HG02970 (cell line): Measurements from ENCODE around the gene HYAL2.

Experiments used
- ATAC-seq: cut with Tn5 transposase; IDR thresholded peaks from one replicate; pipeline ENCODE4 v1.9.1; 2021; ENCODE audit warnings: mild to moderate bottlenecking, moderate library complexity, moderate number of reproducible peaks; ENCODE audit not compliant: unreplicated experiment, low FRiP score

HYAL2 gene

DNA sequence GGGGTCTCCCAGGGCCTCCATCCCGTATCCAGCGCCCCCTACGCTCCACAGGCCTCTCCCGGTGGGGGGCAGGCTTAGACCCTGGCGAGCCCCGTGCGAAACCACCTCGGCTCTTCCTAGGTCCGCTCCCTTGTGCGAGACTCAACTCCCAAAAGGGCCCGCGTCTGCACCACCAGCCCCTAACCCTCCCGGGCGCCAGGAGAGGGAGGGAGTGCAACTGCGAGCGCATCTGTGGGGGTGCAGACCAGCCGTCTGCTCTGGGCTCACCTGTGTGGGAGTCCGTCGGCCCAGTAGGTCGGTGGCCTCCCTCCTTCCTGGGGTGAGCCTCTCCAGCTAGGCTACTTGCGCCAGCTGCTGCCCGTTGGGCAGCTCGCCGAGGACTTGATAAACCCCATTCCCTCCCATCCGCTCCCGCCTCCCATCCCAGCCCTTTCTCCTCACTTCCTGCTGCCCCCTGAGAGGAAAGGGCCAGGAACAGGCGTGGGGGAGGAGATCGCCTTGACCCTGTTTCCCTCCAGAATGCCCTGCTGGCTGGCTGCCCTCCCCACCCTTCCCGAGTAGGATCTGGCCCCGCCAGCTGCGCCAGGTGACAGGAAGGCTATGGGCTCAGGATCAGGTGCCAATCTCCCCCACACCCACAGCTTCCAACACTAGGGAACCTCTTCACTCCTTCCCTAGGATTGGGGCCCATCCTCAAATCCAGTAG lies at the start of gene HYAL2:
HYAL2 (minus strand) TSS at position 360 of the 706 bp plus-strand sequence. CDS start 2,256 bp downstream, outside the sequence.
- ATAC-seq, result no peak

DNA sequence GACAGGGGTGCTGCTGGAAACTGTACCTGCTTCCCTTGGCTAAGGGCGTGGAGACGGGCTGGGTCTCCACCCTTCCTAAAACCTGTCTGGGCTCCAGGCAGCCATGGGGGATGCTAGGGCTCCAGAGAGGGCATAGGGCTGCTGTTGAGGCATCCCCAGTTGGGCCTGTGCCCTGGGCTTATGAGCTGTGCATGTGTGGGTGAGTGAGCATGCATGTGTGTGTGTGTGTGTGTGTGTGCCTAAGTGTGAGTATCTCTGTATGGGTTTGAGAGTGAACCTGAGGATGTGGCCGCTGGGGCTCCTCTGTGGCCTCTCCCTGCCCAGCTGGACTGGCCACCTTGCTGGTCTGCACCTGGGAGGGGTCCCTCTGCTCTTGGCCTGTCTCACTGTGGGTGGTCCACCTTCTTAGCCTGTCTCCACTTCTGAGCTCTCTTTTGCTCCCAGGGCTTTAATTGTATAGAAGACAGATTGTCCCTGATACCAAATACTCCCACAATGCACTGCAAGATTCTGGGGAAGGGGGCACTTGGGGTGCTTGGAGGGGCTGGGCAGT lies 48.7 kb upstream of the HYAL2 start:
- no peak for ATAC-seq

DNA sequence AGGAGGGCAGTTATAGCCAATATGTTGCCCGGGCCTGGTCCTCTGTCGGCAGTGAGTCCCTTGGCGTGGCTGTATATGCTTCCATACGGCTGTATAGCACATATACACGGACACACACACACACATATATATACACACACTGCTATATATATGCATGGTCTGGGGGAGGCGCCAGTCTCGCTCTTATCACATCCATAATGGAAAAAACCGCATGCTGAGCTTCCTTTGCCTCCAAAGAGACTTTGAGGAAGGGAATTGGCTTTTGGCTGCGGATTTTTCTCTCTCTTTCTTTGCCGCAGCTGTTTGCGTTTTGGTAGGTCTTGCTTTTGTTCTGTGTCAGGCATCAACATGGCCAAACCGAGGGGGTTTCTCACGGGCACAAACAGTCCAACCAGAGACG lies 48.0 kb upstream of the HYAL2 start:
- ATAC-seq, result no peak

- no peak for ATAC-seq
These were observed 46.6 kb upstream of the HYAL2 start for GRCh38 chr3:50369012-50369670.

DNA sequence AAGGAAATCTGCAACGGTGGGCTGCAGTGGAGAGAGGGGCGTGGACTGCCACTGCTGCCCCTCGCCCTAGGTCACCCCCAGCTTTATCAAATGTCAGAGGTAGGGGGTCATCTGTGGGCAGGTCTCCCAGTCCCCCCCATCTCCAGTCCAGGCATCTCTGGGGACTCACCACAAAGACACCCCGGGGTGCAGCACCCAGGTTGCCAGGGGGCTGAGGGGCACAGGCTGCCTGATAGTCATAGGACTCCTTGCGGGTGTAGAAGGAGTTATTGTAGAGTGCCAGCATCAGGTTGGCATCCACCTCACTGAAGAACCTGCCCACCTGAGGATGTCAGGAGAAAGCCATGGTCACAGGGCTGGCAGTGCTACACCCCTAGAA lies 43.3 kb upstream of the HYAL2 start:
- ATAC-seq, result no peak

DNA sequence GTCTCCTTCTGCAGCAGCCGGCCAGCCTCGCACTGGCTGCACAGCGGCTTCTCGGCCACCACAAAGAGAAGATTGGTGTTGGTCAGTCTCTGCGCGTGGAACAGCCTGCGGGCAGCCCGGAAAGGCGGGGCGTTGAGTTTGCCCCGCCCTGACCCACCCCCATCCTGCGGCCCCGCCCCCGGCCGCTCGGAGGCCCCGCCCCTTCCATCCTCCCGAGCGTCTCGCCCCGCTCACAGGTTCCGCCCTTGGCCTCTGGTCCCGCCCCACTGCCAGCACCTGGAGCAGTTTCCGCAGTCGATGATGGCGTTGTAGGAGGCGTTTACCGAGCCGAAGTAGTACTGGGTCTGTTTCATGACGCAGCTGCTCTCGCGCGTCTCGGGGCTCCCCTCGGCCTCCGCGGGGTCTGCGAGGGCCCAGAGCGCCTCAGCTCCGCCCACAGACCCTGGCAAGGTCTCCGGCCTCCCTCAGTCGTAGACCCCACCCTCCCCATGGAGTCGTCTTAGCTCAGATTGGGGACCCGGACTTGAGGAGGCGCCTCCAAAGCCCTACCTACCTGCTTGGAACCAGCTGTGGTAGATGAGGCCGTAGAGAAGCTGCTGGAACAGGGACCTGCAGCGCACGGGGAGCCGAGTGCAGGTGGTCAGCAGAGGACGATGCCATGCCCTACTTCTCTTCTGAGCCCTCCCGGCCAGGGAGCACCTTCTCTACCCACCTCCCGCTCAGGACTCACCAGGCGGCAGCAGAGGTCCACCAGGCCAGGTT lies 42.7 kb upstream of the HYAL2 start:
- ATAC-seq, result peak; percentile 71

DNA sequence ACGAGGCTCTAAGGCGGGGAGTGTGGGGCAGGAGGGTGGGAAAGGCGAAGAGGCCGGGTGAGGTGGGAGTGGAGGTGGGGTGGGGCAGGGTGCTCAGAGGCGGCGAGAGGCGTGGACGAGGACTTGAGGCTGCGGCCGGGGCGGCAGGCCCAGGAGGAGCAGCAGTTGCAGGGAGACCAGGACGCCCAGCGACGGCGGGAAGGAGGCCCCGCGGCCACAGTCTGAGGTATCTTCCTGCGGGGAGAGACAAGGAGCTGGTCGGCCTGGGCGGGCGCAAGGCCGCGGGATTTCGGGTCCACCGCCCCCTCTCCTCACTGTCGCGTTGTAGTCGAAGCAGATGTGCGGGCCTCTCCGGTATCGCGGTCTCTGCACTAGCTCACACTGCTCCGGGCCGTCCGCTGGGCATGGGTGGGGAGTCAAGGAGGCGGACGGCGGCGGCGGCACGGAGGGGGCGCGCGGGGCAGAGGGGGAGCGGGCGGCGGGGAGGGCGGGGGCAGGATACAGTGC lies 42.1 kb upstream of the HYAL2 start:
- ATAC-seq, result no peak

DNA sequence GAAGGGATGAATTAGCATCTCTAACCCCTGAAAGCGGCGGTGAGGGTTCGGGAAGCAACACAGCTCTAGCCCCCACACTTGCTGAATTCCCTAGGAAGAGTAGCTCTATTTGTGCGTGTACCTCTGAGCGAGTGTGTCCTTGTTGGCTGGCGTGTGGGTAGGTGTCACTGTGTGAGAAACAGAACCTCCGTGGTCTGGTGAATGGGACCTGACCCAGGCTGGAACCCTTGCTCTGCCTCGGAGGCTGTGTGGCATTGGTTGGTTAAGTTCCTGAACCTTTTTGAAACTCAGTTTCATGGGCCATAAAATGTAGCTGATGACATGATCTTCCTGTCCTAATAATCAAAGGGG lies 37.2 kb upstream of the HYAL2 start:
- ATAC-seq, result no peak

DNA sequence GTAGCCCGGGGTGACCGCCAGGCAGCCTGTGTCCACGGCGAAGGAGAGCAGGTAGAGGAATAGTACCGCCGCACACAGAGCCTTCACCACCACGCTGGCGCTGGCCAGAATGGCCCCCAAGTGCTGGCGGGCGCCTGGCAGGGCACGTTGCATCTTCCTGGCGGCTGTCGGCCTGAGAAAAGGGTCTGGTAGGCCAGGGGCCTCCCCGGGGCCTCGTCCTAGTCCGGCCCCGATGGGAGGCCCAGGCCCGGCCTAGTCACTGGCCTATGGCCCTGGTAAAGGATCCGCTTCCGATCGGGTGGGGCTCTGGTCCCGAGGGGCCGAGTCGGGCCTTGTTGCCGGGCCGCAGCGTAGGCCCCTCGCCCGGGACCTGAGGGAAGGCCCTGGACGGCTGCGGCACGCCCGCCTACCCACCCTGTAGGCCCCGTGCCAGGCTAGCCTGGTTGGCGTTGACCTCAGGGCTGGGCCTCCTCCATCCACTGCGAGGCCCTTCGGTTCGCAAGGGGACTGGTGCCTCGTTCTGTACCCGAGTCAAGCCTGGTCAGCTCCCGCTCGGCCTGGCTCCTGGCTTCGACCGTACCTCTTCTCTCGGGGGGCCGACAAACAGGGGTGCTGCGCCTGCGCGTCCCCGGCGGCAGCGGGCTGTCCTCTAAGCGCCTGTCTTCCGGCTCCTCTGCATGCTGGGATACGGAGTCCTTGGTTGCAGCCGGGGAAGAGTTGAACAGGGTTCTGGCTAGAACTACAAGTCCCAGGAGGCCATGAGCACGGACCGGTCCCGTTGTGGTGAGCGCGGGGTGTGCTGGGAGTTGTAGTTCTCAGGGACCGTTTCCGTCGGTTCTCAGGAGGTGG lies 36.6 kb upstream of the HYAL2 start, which contains the start of gene TMEM115:
TMEM115 (minus strand) TSS at position 611 of the 849 bp plus-strand sequence; CDS start at position 153, 458 bp downstream.
- peak; percentile 95 for ATAC-seq

DNA sequence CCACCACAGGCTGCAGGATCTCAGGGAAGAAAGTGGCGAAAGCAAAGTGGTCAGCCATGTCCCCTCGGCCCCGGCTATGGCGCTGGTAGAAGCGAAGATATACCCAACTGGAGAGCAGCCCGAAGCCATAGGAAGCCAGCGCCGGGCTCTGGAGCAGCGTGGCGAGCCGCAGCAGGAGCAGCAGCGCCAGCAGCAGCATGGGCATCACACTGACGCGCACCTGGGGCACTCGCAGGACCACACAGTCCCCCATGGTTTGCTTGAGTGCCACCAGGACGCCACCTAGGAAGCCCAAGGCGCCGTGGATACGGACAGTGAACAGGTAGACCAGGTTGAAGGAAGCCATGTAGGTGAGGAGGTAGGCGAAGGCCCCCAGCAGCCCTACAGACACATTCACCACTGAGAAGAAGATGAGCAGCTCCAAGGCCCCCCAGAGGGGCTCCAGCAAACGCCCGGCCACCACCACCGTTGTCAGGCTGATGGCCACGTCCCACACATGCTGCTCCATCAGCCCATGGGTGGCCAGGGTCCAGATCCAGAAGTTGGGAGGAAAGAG lies 35.9 kb upstream of the HYAL2 start:
- no peak for ATAC-seq

GRCh38 chr3:50357481-50357880 lies 34.9 kb upstream of the HYAL2 start:
- ATAC-seq, result no peak

DNA sequence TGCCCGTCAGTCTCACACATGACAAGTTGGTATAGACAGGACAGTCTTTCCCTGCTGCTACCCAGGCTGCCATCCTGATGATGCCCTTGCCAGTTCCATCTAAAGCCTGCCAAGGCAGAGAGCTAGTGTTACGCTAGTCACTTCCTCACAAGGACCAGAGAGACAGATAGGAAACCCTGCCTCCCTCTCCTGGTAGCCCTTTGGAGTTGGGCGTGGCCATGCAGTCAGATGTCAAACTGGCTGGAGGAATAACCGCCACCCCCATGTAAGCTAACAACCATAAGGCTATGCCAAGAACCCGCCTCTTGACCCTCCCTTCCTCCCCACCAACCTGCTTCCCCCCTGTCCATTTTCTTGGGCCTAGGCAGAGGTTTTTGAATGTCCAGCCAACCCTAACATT lies 34.0 kb upstream of the HYAL2 start:
- ATAC-seq, result no peak

- ATAC-seq, result no peak
These were observed 33.4 kb upstream of the HYAL2 start for GRCh38 chr3:50355829-50356552.

DNA sequence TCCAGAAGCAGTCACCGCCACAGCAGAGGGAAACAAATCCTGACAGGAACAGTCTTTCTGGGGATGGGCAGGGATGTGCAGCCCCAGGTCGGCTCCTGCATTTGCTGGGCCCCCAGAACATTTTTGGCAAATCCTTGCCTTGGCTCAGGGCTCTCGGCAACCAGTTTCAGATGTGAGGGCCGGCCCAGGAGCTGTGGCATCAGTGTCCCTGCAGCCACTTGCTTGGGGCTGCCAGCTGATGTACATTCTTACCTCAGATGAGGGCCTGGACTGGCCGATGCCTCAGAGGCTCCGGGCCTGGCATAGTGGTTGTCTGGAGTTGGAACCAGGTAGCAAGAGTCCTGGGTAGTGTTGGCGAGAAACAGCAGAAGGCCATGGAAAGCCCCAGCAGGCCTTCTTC lies 32.3 kb upstream of the HYAL2 start:
- ATAC-seq, result no peak

GRCh38 chr3:50354186-50354764 lies 31.7 kb upstream of the HYAL2 start:
- ATAC-seq, result no peak

DNA sequence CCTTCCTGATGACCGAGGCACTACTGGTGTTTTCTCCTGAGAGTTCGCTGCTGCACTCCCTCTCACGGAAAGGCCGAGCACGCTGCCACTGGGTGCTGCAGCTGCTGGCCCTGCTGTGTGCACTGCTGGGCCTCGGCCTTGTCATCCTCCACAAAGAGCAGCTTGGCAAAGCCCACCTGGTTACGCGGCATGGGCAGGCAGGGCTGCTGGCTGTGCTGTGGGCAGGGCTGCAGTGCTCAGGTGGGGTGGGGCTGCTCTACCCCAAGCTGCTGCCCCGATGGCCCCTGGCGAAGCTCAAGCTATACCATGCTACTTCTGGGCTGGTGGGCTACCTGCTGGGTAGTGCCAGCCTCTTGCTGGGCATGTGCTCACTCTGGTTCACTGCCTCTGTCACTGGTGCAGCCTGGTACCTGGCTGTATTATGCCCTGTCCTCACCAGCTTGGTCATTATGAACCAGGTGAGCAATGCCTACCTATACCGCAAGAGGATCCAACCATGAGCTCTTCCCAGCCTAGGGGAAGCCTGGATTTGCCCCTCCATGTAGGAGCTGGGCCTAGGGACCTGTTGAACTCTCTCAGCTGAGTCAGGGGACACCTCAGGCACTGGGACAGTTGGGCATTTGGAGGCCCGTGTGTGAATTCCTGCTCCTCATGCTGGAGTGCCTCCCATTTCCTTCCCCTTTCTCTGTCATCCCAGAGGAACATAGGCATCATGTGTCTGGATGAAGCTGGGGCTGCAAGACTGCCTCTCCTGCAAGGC lies 30.9 kb upstream of the HYAL2 start:
- no peak for ATAC-seq

DNA sequence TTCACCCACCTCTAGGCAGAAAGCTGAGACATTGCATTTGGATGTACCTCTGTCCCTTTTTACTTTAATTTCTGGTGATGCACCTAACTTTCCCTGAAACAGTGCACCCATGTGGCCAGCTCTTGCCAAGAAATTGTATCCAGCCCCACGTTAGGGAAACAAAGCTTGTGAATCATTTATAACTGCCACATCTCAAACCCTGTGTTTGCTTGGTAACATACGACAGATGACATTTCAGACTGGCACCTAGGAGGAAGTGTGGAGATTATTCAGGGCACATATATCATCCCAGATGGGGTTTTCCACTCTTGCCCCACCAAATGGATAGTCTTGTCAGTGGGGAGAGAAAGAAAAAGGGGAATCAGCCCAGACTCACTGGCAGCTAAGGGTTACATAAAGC lies 30.2 kb upstream of the HYAL2 start:
- no peak for ATAC-seq

DNA sequence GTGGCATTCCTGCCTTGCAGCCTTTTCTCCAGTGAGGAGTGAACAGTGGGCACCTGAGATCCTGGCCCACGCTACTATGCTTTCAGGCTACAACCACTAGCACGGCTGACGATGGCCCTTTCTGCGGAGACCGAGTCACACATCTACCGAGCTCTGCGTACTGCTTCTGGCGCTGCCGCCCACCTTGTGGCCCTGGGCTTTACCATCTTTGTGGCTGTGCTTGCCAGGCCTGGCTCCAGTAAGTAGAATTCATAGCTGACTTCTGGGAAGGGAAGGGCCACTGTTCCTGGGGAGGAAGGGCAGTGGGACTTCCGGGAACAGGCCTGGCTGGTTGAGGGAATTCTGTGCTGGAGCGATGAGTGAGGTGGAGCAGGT lies 28.8 kb upstream of the HYAL2 start:
- ATAC-seq, result no peak
